ENCODE data around the gene KCNQ1. TPM values are rescaled to one million over a fixed set of nuclear protein-coding genes. Genes with fewer than 3 reads are reported as not detected.

Gene KCNQ1
- total RNA-seq, 1 experiment from 2014 or later, result 2.3 TPM

- WGBS (ENCODE audit: extremely low coverage, insufficient read length, low lambda C conversion rate), result no CpG with 5 or more reads among the region's 7 CpGs
- H3K27ac Mint-ChIP-seq, result no peak overlapping the region
- no peak for DNase-seq
Observed at GRCh38 chr11:2520736-2521035, 75.9 kb downstream of the KCNQ1 start.

More at GRCh38 chr11:2520736-2521035, 75.9 kb downstream of the KCNQ1 start:
- Histone ChIP-seq H2BK15ac (ENCODE audit: low read depth, low read length) (no peak overlapping the region), H3K4me1 (ENCODE audit: insufficient read depth, low read length) (no peaks in the 10 kb centered on the region), H3K56ac (ENCODE audit: insufficient read length, low read depth, low read length) (no peak overlapping the region), H3T11ph (ENCODE audit: low read length) (no peak overlapping the region), H3K9me3 (ENCODE audit: control insufficient read depth, low read depth, low read length) (no peaks in the 10 kb centered on the region), H2AFZ (ENCODE audit: low read length) (no peak overlapping the region), H2BK12ac (ENCODE audit: insufficient read length, low read depth, low read length) (no peak overlapping the region), H3K23ac (ENCODE audit: insufficient read length, low read depth, low read length) (no peak overlapping the region), H4K91ac (ENCODE audit: insufficient read length, low read depth, low read length) (no peak overlapping the region), H2BK5ac (ENCODE audit: insufficient read length, low read length) (no peak overlapping the region), H2BK120ac (ENCODE audit: low read depth, low read length, poor library complexity, severe bottlenecking) (no peak overlapping the region), H3K4ac (ENCODE audit: low read depth, low read length) (no peak overlapping the region), H3K79me1 (ENCODE audit: insufficient read depth, low read depth, low read length, poor library complexity, severe bottlenecking) (no peaks in the 10 kb centered on the region), H3K9ac (ENCODE audit: extremely low read depth, insufficient read length, low read length) (no peak overlapping the region), H3K18ac (ENCODE audit: insufficient read length, low read depth, low read length) (no peak overlapping the region), H3K23me2 (ENCODE audit: insufficient read length, low read depth, low read length, poor library complexity, severe bottlenecking) (no peaks in the 10 kb centered on the region), H2BK20ac (ENCODE audit: low read depth, low read length, poor library complexity, severe bottlenecking) (no peak overlapping the region), H3K79me2 (ENCODE audit: insufficient read depth, low read length) (no peaks in the 10 kb centered on the region), H3K4me2 (ENCODE audit: insufficient read depth, insufficient read length, low read length) (no peak overlapping the region), H2AK5ac (ENCODE audit: insufficient read length, low read length) (no peak overlapping the region), H3K27me3 (ENCODE audit: insufficient read depth, low read length) (no peaks in the 10 kb centered on the region; the same call in 1 of the 2 replicates), H3K14ac (ENCODE audit: insufficient read depth, low read length) (no peak overlapping the region), H4K5ac (ENCODE audit: insufficient read length, low read depth, low read length) (no peak overlapping the region), H3K27ac (ENCODE audit: insufficient read length, low read depth, low read length) (no peak overlapping the region), H4K8ac (replicated peaks; ENCODE audit: insufficient read length, low read depth, low read length) (no peak overlapping the region), H4K20me1 (ENCODE audit: control insufficient read depth, insufficient read depth, insufficient read length) (no peaks in the 10 kb centered on the region)
- no peak overlapping the region for H3K4me3 Mint-ChIP-seq
- no peak for TF ChIP-seq CTCF (conservative IDR thresholded peaks at IDR 0.05)
- H3K9me3 Mint-ChIP-seq, result no peaks in the 10 kb centered on the region
- peaks cover 0 to 4% of the 10 kb centered on the region in 2 experiments; a peak in 1 of 4 replicates for H3K4me1 Mint-ChIP-seq
- H3K36me3 Mint-ChIP-seq (ENCODE audit: insufficient read depth in 1 of 3, low read depth in 3 of 3), result no peaks in the 10 kb centered on the region
- peaks cover 75% of the 10 kb centered on the region for H3K27me3 Mint-ChIP-seq (ENCODE audit: low read depth)

Measured in H9 (cell line).